K562 (cell line): ENCODE measurements around the gene BTF3L4. TPM values are rescaled to one million over a fixed set of nuclear protein-coding genes. Genes with fewer than 3 reads are reported as not detected.
"Not testable (repeated sequence)": the region's sequence is repeated elsewhere in the genome, so short reads cannot be mapped to it uniquely, and the experiment has no call there.

Source experiments
- ATAC-seq: fragments of 200-7000 bp; cut with Tn5 transposase; 3 replicates; pipeline ENCODE4 v1.9.1; 2020; ENCODE audit warnings: moderate library complexity
- BruUV-seq: library from RNA; stranded (reverse); fragments of 400-500 nt; replicated peaks from 2 replicates; lab custom pipeline; 2021; lab: Mats Ljungman, UMichigan
- CTCF ChIA-PET: fragments of 300-600 bp; formaldehyde crosslinking; extraction: SDS; loops from one replicate; lab custom pipeline; 2021; ENCODE audit warnings: low intra/inter-chr PET ratio; lab: Yijun Ruan, JAX
- POLR2A ChIA-PET: fragments of 300-600, 350-650 bp; sonication (Branson Sonifier 250); formaldehyde crosslinking; extraction: SDS; loops from one replicate; lab custom pipeline; 2021; ENCODE audit warnings: antibody characterized with exemption, inconsistent platforms; lab: Yijun Ruan, JAX
- DNase-seq, 4 experiments: peaks; one replicate each; pipeline versions ENCODE4 v3.0.0 to v3.0.0-alpha.2; 2011 to 2018; ENCODE audit warnings: low spot score in 3 of 4, mixed read lengths in 3 of 4; ENCODE audit errors: extremely low read depth in 1 of 4
- FAIRE-seq: peaks from 2 replicates; lab custom pipeline; 2011; peaks lifted over from hg19 to GRCh38; lab: Jason Lieb, UNC
- H2AFZ ChIP-seq: 2 replicates; pipeline ENCODE4 v1.6.0; 2011; ENCODE audit warnings: low read depth, low read length, control low read depth, inconsistent platforms
- H3K27ac ChIP-seq: fragments of 200-600 bp; 3 replicates; pipeline ENCODE4 v1.8.0; 2011; ENCODE audit warnings: low read depth, mild to moderate bottlenecking, control low read depth, inconsistent platforms, low read length, moderate library complexity, mixed read lengths; ENCODE audit errors: extremely low read depth
- H3K27me3 ChIP-seq, 2 experiments: fragments of 300-600 bp in 1 of 2; 2 replicates in 1 of 2; 3 replicates in 1 of 2; pipeline versions ENCODE4 v1.6.0 to v1.8.0; 2011; ENCODE audit warnings: inconsistent platforms in 2 of 2, low read length in 2 of 2, mild to moderate bottlenecking in 1 of 2, mixed read lengths in 1 of 2, moderate library complexity in 1 of 2; ENCODE audit not compliant: control insufficient read depth in 2 of 2, insufficient read depth in 2 of 2
- H3K36me3 ChIP-seq: fragments of 300-600 bp; 3 replicates; pipeline ENCODE4 v1.8.0; 2011; ENCODE audit warnings: mild to moderate bottlenecking, low read length, inconsistent platforms; ENCODE audit not compliant: control insufficient read depth, insufficient read depth
- H3K4me1 ChIP-seq, 2 experiments: fragments of 200-600 bp in 1 of 2; replicated peaks in 1 of 2; 2 replicates in 1 of 2; 3 replicates in 1 of 2; pipeline versions ENCODE4 v1.5.1 to v1.8.0; 2011; ENCODE audit warnings: inconsistent platforms in 2 of 2, low read length in 2 of 2, mild to moderate bottlenecking in 1 of 2, mixed read lengths in 1 of 2, moderate library complexity in 1 of 2; ENCODE audit not compliant: control insufficient read depth in 2 of 2, insufficient read depth in 2 of 2
- H3K4me2 ChIP-seq: 2 replicates; pipeline ENCODE4 v1.6.1; 2011; ENCODE audit warnings: low read length, control low read depth, inconsistent platforms, mixed read lengths; ENCODE audit not compliant: insufficient read depth
- H3K4me3 ChIP-seq: fragments of 200-600 bp; sonication (generic), shearing (Covaris generic); 2 replicates; pipeline ENCODE4 v1.5.1; 2016; ENCODE audit warnings: control low read depth, inconsistent platforms
- H3K79me2 ChIP-seq: fragments of 200-600 bp; 3 replicates; pipeline ENCODE4 v1.8.0; 2011; ENCODE audit warnings: low read length, inconsistent platforms; ENCODE audit not compliant: control insufficient read depth, insufficient read depth
- H3K9ac ChIP-seq, 2 experiments: 2 replicates each; pipeline versions ENCODE4 v1.6.0 to v1.6.1; 2011; ENCODE audit warnings: low read depth in 2 of 2, low read length in 2 of 2, control low read depth in 1 of 2, inconsistent platforms in 1 of 2, mild to moderate bottlenecking in 1 of 2, mixed read lengths in 1 of 2; ENCODE audit not compliant: insufficient read depth in 1 of 2
- H3K9me1 ChIP-seq: one replicate; pipeline ENCODE4 v1.6.0; 2011; ENCODE audit warnings: inconsistent platforms, mild to moderate bottlenecking, low read length, moderate library complexity; ENCODE audit not compliant: control insufficient read depth, insufficient read depth
- H3K9me3 ChIP-seq: replicated peaks from 2 replicates; pipeline ENCODE4 v1.5.1; 2011; ENCODE audit warnings: low read depth, low read length, inconsistent platforms; ENCODE audit not compliant: control insufficient read depth, insufficient read depth
- H4K20me1 ChIP-seq: replicated peaks from 2 replicates; pipeline ENCODE4 v1.6.1; 2011; ENCODE audit warnings: low read length, inconsistent platforms, mixed read lengths; ENCODE audit not compliant: control insufficient read depth, insufficient read depth
- CEBPB ChIP-seq: fragments of 450-650 bp; IDR thresholded peaks from 2 replicates; pipeline ENCODE4 v1.6.1; 2016; ENCODE audit warnings: missing genetic modification characterization, missing compliant biosample characterization
- CEBPG ChIP-seq, 3 experiments: fragments of 200-800 bp in 1 of 3; sonication (Bioruptor generic) in 1 of 3; sonication (generic) in 1 of 3; formaldehyde crosslinking in 1 of 3; IDR thresholded peaks in 2 of 3; conservative IDR thresholded peaks in 1 of 3; 2 replicates each; pipeline versions ENCODE4 v1.6.1 to v1.8.0; 2016 to 2022; ENCODE audit warnings: missing compliant biosample characterization in 2 of 3, missing genetic modification characterization in 2 of 3, mild to moderate bottlenecking in 1 of 3, missing genetic modification reagents in 1 of 3
- WGBS: fragments of 100-300 bp; shearing (Covaris generic); methylation state at CpG from one replicate; pipeline ENCODE4 v1.1.6; 2016; ENCODE audit warnings: low coverage, mixed read lengths; ENCODE audit not compliant: insufficient coverage; ENCODE audit errors: missing lambda C conversion rate; 5-methylcytosine and 5-hydroxymethylcytosine counted together
- in situ Hi-C: fragments of 300-500 bp; cut with MboI; formaldehyde crosslinking; loops from 4 replicates; pipeline ENCODE4 v1.15.0; 2018; ENCODE audit warnings: inconsistent platforms, mixed read lengths
- intact Hi-C: fragments of 100-400 bp; cut with micrococcal nuclease; formaldehyde crosslinking; loops from 2 replicates; pipeline ENCODE4 v1.14.2; 2022
- polyA plus RNA-seq, 8 experiments: library from polyadenylated mRNA; depleted of rRNA in 4 of 8; stranded (reverse) in 5 of 8; unstranded in 3 of 8; fragments of >200 nt; fragmentation: Nextera tagmentation in 2 of 8; fragmentation: Illumina TruSeq in 1 of 8; extraction: Ambion mirVana in 2 of 8; extraction: Trizol in 1 of 8; gene quantifications; 2 replicates each; pipeline versions ENCODE4 v1.2.1 to v1.2.3, GENCODE V29; 2011 to 2014; ENCODE audit warnings: inconsistent platforms in 1 of 8, missing spikeins in 1 of 8
- total RNA-seq, 7 experiments: library from RNA; depleted of rRNA in 6 of 7; stranded (reverse); fragments of >200 nt in 6 of 7; fragmentation: Illumina TruSeq in 2 of 7; extraction: Trizol in 2 of 7; gene quantifications; 2 replicates each; pipeline versions ENCODE4 v1.2.1 to v1.2.3, GENCODE V29; 2011 to 2021; ENCODE audit warnings: low replicate concordance in 1 of 7
- TF ChIP-seq, protein P1 (sequence below), 2 experiments: fragments of 450-650 bp in 1 of 2; sonication (generic) in 1 of 2; formaldehyde crosslinking in 1 of 2; IDR thresholded peaks in 1 of 2; conservative IDR thresholded peaks in 1 of 2; 2 replicates each; pipeline versions ENCODE4 v1.6.1 to v1.8.1; 2016 to 2023; ENCODE audit warnings: mild to moderate bottlenecking in 2 of 2, moderate library complexity in 2 of 2, inconsistent platforms in 1 of 2, missing genetic modification reagents in 1 of 2

Gene BTF3L4
- total and polyA plus RNA-seq, 9 of the 15 experiments (the other 6 are each of a cell fraction or from before 2014, with no cell fraction given), result 40.1 to 106 (median 88.8) TPM

DNA sequence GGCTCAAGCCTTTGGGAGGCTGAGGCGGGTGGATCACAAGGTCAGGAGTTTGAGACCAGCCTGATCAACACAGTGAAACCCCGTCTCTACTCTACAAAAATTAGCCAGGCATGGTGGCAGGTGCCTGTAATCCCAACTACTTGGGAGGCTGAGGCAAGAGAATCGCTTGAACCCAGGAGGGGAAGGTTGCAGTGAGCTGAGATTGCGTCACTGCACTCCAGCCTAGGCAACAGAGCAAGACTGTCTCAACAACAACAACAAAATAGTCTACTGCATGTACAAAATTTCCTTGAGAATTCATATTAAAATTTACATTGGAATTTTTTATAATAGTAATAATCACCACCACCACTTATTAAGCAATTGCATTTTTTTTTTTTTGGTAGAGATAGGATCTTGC lies 6.8 kb upstream of the BTF3L4 start:
- POLR2A ChIA-PET, result interaction anchor here (0.6 to 2.5 kb wide), 5 partner anchors 8 to 1009 kb away, joined by 3 to 10 read pairs (median 9); partner anchors contain the start of gene KTI12
- H3K27me3 ChIP-seq; intact Hi-C loops; BruUV-seq; ATAC-seq; H4K20me1 ChIP-seq; H3K9me1 ChIP-seq; H3K27ac ChIP-seq; FAIRE-seq; H3K4me3 ChIP-seq; CTCF ChIA-PET; H3K9me3 ChIP-seq; H3K9ac ChIP-seq; H3K4me2 ChIP-seq; in situ Hi-C loops; DNase-seq; H2AFZ ChIP-seq; TF ChIP-seq CEBPG (CRISPR knock-in tag; IDR thresholded peaks at IDR 0.05): not testable (repeated sequence)
- TF ChIP-seq CEBPG (tag; conservative IDR thresholded peaks at IDR 0.05 in 1 of 2, IDR thresholded peaks at IDR 0.05 in 1 of 2), result peak; percentile 45 to 47; a peak in 3 of 4 replicates
- TF ChIP-seq, protein P1, sequence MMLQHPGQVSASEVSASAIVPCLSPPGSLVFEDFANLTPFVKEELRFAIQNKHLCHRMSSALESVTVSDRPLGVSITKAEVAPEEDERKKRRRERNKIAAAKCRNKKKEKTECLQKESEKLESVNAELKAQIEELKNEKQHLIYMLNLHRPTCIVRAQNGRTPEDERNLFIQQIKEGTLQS (IDR thresholded peaks at IDR 0.05), result peak; percentile 24; the same call in 1 of the 2 replicates
- TF ChIP-seq, protein P1 (CRISPR knock-in tag; conservative IDR thresholded peaks at IDR 0.05), result not testable (repeated sequence)
- peak; percentile 79 for TF ChIP-seq CEBPB (tag)
- Histone ChIP-seq H3K4me1 (peaks cover 12% of the 10 kb centered on the region in 2 experiments; a peak in 4 of 5 replicates), H3K36me3 (peaks cover 20% of the 10 kb centered on the region; the same call in 1 of the 3 replicates), H3K79me2 (peaks cover 24% of the 10 kb centered on the region)
- 88% methylated on average over 4 of the region's 4 CpGs for WGBS
